Keratinocyte (primary cell): Measurements from ENCODE around the gene FMNL2.

ENCODE experiments used
- EZH2 ChIP-seq: IDR thresholded peaks from one replicate; pipeline ENCODE4 v1.6.1; 2012; ENCODE audit warnings: inconsistent platforms, mild to moderate bottlenecking, low read length, moderate library complexity
- TF ChIP-seq, protein P1 (sequence below), 3 experiments: IDR thresholded peaks in 1 of 3; conservative IDR thresholded peaks in 1 of 3; optimal IDR thresholded peaks in 1 of 3; 2 replicates in 2 of 3; 3 replicates in 1 of 3; pipeline versions ENCODE3 to v1.5.1; 2011; ENCODE audit warnings: low read length in 3 of 3, mild to moderate bottlenecking in 3 of 3, moderate library complexity in 2 of 3, control low read depth in 1 of 3, inconsistent platforms in 1 of 3; ENCODE audit not compliant: insufficient read depth in 2 of 3; ENCODE audit errors: extremely low read depth in 1 of 3

DNA sequence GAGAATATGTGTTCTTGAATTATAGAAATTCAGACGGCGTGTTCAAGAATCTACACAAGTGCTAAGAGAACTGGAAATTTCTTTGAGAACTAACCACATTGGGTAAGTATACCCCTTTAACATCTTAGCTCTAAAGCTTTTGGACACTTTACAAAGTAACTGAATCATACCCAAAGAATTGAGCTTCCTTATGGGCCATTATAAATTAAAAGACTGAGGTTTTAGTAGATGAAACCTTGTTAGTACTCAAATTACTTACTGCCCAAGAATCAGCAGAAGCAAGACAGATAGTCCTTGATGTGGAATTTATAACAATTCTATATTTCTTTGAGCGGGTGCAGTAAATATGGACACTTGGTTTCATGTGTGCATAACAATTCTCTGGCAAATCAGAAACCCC is 214.0 kb downstream of the FMNL2 start:
- TF ChIP-seq, protein P1, sequence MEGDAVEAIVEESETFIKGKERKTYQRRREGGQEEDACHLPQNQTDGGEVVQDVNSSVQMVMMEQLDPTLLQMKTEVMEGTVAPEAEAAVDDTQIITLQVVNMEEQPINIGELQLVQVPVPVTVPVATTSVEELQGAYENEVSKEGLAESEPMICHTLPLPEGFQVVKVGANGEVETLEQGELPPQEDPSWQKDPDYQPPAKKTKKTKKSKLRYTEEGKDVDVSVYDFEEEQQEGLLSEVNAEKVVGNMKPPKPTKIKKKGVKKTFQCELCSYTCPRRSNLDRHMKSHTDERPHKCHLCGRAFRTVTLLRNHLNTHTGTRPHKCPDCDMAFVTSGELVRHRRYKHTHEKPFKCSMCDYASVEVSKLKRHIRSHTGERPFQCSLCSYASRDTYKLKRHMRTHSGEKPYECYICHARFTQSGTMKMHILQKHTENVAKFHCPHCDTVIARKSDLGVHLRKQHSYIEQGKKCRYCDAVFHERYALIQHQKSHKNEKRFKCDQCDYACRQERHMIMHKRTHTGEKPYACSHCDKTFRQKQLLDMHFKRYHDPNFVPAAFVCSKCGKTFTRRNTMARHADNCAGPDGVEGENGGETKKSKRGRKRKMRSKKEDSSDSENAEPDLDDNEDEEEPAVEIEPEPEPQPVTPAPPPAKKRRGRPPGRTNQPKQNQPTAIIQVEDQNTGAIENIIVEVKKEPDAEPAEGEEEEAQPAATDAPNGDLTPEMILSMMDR (optimal IDR thresholded peaks at IDR 0.05 in 1 of 3, IDR thresholded peaks at IDR 0.05 in 1 of 3, conservative IDR thresholded peaks at IDR 0.05 in 1 of 3; ENCODE audit: extremely low read depth in 1 of 3, insufficient read depth in 2 of 3, low read length in 3 of 3): no peak
- no peak for TF ChIP-seq EZH2
